ENCODE results near the gene MAST1.
A peak's percentile ranks its signal among the peaks of the same experiment; 100 is the strongest.
"Not testable (repeated sequence)": the region's sequence is repeated elsewhere in the genome, so short reads cannot be mapped to it uniquely, and the experiment has no call there.

Gene MAST1

DNA sequence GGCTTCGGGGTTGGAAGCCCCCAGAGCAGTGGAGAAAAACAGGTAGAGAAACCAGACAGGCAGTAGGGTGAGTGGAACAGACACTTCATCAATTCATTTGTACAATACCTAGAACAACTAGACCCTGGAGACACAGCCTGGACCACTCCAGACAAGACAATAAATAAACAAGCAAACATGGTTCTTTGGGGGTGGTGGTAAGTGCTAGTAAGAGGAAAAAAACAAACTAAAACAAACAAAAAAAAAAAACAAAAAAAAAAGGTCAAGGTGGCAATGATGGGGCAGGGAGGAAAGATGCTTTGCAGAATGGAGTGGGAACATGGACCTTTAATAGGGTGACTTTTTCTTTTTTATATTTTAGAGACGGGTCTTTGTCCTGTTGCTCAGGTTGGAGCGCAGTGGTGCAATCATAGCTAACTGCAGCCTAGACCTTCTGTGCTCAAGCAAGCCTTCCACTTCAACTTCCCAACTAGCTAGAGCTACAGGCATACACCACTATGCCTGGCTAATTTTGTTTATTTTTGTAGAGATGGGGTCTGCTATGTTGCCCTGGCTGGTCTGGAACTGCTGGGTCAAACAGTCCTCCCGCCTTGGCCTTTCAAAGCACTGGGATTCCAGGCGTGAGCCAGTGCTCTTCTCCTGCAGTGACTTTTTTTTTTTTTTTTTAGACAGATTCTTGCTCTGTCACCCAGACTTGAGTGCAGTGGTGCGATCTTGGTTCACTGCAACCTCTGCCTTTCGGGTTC lies 43.9 kb upstream of the MAST1 start:
- H3K4me1 ChIP-seq (ENCODE audit: control insufficient read depth, insufficient read depth, low read length) = peaks cover 26% of the 10 kb centered on the region
- H3K4me2 ChIP-seq (ENCODE audit: low read length) = peak overlapping the region; percentile 91
- peak overlapping the region; percentile 98 for H3K9ac ChIP-seq (ENCODE audit: low read depth, low read length)
- peaks cover 11% of the 10 kb centered on the region for H3K36me3 ChIP-seq (ENCODE audit: insufficient read depth, low read length)
- no peaks in the 10 kb centered on the region for H3K27me3 ChIP-seq (ENCODE audit: control insufficient read depth, insufficient read depth, low read length)
- no peaks in the 10 kb centered on the region for H3K9me3 ChIP-seq (replicated peaks; ENCODE audit: low read length)
- peak overlapping the region; percentile 96 for H3K4me3 ChIP-seq (ENCODE audit: low read length)

DNA sequence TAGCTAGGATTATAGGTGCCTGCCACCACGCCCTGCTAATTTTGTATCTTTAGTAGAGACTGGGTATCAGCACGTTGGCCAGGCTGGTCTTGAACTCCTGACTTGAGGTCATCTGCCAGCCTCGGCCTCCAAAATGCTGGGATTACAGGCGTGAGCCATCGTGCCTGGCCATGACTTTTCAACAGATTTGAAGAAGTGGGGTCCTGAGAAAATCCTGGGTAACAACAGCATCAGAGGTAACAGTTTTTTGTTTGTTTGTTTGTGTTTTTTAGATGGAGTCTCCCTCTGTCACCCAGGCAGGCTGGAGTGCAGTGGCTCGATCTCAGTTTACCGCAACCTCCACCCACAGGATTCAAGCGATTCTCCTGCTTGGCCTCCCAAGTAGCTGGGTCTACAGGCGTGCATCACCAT lies 43.3 kb upstream of the MAST1 start:
- Histone ChIP-seq H3K36me3 (ENCODE audit: insufficient read depth, low read length) (peaks cover 17% of the 10 kb centered on the region), H3K4me3 (ENCODE audit: low read length) (no peak overlapping the region), H3K4me2 (ENCODE audit: low read length) (no peak overlapping the region), H3K9me3 (replicated peaks; ENCODE audit: low read length) (no peaks in the 10 kb centered on the region), H3K4me1 (ENCODE audit: control insufficient read depth, insufficient read depth, low read length) (peaks cover 25% of the 10 kb centered on the region), H3K27me3 (ENCODE audit: control insufficient read depth, insufficient read depth, low read length) (no peaks in the 10 kb centered on the region), H3K9ac (ENCODE audit: low read depth, low read length) (no peak overlapping the region)

DNA sequence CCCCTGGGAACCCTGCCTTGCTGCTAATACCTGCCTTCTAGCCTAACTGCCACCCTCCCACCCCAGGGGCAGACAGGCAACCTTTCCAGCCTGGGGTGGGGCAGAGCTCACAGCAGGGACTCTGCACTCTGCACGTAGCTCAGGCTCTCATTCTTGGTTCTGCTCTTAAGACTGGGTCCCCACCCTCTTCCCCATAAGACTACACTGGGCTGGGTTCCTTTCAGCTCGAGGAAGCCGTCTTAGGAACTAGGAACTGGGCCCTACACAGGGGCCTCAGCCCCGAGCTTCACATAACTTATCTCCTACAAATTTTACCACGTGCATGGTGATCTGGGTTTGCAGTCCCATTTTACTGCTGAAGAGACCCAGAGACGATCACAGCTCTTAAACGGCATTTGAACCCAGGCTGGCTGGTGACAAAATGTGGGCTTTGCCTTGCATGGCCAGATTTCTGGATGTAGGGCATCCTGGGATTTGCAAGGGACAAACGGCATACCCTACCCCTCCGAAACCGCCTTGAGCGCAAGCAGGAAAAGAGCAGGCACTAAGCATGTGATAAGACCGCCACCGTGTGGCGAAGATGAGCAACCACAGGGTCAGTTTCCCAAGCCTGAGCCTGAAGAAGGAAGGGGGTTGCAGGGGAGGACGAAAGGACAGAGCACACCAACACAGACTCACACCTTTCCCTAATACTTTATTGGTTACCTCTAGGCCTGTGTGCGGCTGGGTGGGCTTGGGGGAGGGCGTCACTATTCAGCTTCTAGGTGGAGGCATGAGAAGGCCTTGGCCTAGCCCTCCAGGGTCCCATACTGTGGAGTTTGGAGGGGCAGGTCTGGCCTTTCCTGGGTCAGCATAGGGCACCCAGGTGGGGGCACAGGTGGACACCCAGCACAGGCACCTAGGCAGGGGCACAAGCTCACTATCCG lies 41.9 kb upstream of the MAST1 start:
- Histone ChIP-seq H3K36me3 (ENCODE audit: insufficient read depth, low read length) (peaks cover 23% of the 10 kb centered on the region), H3K27me3 (ENCODE audit: control insufficient read depth, insufficient read depth, low read length) (no peaks in the 10 kb centered on the region), H3K4me1 (ENCODE audit: control insufficient read depth, insufficient read depth, low read length) (peaks cover 24% of the 10 kb centered on the region), H3K4me2 (ENCODE audit: low read length) (peak overlapping the region; percentile 61), H3K4me3 (ENCODE audit: low read length) (no peak overlapping the region), H3K9me3 (replicated peaks; ENCODE audit: low read length) (no peaks in the 10 kb centered on the region), H3K9ac (ENCODE audit: low read depth, low read length) (no peak overlapping the region)

DNA sequence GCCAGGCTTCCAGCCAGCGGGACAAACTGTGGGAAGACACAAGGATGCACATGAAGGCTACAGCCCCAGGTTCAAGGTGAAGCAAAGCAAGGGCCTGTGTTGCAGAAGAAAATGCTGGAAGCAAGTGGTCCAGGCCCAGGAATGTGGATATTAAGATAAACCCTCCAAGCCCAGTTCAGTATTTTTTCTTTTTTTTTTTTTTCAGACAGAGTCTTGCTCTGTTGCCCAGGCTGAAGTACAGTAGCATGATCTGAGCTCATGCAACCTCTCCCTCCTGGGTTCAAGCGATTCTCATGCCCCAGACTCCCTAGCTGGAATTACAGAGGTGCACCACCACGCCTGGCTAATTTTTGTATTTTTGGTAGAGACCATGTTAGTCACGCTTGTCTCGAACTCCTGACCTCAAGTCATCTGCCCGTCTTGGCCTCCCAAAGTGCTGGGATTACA lies 41.2 kb upstream of the MAST1 start:
- Histone ChIP-seq H3K9me3 (replicated peaks; ENCODE audit: low read length) (no peaks in the 10 kb centered on the region), H3K4me2 (ENCODE audit: low read length) (no peak overlapping the region), H3K9ac (ENCODE audit: low read depth, low read length) (no peak overlapping the region), H3K4me1 (ENCODE audit: control insufficient read depth, insufficient read depth, low read length) (peaks cover 31% of the 10 kb centered on the region), H3K4me3 (ENCODE audit: low read length) (no peak overlapping the region), H3K36me3 (ENCODE audit: insufficient read depth, low read length) (peaks cover 23% of the 10 kb centered on the region), H3K27me3 (ENCODE audit: control insufficient read depth, insufficient read depth, low read length) (no peaks in the 10 kb centered on the region)

DNA sequence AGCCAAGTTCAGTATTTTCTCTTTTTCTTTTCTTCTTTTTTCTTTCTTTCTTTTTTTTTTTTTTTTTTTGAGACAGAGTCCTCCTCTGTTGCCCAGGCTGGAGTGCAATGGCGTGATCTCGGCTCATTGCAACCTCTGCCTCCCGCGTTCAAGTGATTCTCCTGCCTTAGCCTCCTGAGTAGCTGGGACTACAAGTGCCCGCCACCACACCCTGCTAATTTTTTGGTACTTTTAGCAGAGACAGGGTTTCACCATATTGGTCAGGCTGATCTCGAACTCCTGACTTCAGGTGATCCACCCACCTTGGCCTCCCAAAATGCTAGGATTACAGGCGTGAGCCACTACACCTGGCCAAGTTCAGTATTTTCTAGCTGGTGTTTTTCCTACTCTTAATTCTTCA lies 40.7 kb upstream of the MAST1 start:
- H3K36me3 ChIP-seq (ENCODE audit: insufficient read depth, low read length) = peaks cover 18% of the 10 kb centered on the region
- not testable (repeated sequence) for H3K27me3 ChIP-seq (ENCODE audit: control insufficient read depth, insufficient read depth, low read length); H3K9me3 ChIP-seq (replicated peaks; ENCODE audit: low read length); H3K9ac ChIP-seq (ENCODE audit: low read depth, low read length); H3K4me2 ChIP-seq (ENCODE audit: low read length); H3K4me3 ChIP-seq (ENCODE audit: low read length)
- peaks cover 36% of the 10 kb centered on the region for H3K4me1 ChIP-seq (ENCODE audit: control insufficient read depth, insufficient read depth, low read length)

DNA sequence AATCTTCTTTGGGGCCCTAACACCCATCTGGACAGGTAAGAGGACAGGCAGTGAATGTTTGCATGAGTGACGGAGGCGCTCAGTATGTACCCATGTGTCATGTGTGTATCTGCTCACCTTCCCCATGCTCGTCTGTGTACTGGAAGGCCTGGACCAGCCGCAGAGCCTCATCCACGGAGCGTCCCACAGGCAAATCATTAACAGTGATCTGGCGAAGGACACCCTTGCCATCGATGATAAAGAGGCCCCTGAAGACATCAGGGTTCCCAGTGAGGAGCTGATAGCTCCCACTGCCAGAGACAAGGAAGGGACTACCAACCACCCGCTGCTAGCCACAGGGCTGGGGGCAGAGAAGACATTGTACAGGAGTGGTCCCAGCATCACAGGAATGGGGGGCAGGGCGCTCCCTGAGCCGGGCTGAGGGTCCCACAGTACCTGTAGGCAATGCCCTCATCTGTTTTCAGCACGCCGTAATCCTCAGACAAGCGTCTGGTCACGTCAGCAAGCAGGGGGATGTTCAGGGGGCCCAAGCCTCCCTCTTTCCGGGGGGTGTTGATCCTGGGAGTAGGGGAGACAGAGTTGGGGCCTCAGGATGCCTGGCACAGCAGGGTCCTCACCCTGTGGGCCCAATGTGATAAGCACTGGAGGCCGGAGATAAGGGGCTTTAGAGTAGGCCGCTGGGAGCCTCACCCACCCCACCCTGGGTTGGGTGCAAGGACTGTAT lies 38.4 kb upstream of the MAST1 start:
- peaks cover 12% of the 10 kb centered on the region for H3K36me3 ChIP-seq (ENCODE audit: insufficient read depth, low read length)
- H3K9me3 ChIP-seq (replicated peaks; ENCODE audit: low read length) = no peaks in the 10 kb centered on the region
- peak overlapping the region; percentile 100 for H3K4me2 ChIP-seq (ENCODE audit: low read length)
- peaks cover 27% of the 10 kb centered on the region for H3K4me1 ChIP-seq (ENCODE audit: control insufficient read depth, insufficient read depth, low read length)
- H3K4me3 ChIP-seq (ENCODE audit: low read length) = no peak overlapping the region
- H3K27me3 ChIP-seq (ENCODE audit: control insufficient read depth, insufficient read depth, low read length) = no peaks in the 10 kb centered on the region
- no peak overlapping the region for H3K9ac ChIP-seq (ENCODE audit: low read depth, low read length)

DNA sequence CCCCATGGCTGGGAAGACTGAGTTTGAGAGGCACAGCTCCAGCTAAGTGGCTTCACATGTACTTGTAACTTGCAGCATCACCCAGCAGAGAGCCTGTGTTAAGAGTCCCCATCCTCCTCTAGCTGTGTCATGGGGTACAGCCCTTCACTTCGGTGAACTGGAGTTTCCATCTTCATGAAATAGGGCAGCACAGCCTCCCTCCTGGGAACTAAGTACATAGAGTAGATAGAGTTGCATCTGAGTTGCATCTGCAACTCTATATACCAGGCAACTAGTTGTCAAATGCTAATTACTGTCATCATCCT lies 37.9 kb upstream of the MAST1 start:
- H3K4me1 ChIP-seq (ENCODE audit: control insufficient read depth, insufficient read depth, low read length) = peaks cover 27% of the 10 kb centered on the region
- H3K9ac ChIP-seq (ENCODE audit: low read depth, low read length) = peak overlapping the region; percentile 89
- H3K4me2 ChIP-seq (ENCODE audit: low read length) = peak overlapping the region; percentile 100
- H3K27me3 ChIP-seq (ENCODE audit: control insufficient read depth, insufficient read depth, low read length) = no peaks in the 10 kb centered on the region
- peaks cover 12% of the 10 kb centered on the region for H3K36me3 ChIP-seq (ENCODE audit: insufficient read depth, low read length)
- no peaks in the 10 kb centered on the region for H3K9me3 ChIP-seq (replicated peaks; ENCODE audit: low read length)
- peak overlapping the region; percentile 99 for H3K4me3 ChIP-seq (ENCODE audit: low read length)

DNA sequence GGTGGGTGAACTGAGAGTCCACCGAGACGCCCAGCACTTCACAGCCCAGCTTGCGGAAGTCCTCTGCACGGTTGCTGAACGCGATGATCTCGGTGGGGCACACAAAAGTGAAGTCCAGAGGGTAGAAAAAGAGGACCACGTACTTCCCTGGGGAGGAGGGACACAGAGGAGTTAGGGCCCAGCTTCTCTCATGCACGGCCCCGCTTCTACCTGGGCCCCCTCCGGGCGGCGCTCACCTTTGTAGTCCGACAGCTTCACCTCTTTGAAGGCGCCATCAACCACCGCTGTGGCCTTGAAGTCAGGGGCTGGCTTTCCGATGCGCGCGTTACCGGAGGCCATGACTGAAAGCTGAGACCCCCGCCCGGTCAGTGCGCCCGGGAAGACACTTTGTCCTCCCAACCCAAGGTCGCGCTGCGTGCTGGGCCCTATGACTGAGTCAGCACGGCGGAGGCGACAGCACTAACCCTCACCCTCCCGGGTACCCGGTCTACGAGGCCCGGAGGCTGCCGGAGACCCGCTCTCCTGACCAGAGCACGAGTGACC lies 37.3 kb upstream of the MAST1 start:
- no peaks in the 10 kb centered on the region for H3K9me3 ChIP-seq (replicated peaks; ENCODE audit: low read length)

DNA sequence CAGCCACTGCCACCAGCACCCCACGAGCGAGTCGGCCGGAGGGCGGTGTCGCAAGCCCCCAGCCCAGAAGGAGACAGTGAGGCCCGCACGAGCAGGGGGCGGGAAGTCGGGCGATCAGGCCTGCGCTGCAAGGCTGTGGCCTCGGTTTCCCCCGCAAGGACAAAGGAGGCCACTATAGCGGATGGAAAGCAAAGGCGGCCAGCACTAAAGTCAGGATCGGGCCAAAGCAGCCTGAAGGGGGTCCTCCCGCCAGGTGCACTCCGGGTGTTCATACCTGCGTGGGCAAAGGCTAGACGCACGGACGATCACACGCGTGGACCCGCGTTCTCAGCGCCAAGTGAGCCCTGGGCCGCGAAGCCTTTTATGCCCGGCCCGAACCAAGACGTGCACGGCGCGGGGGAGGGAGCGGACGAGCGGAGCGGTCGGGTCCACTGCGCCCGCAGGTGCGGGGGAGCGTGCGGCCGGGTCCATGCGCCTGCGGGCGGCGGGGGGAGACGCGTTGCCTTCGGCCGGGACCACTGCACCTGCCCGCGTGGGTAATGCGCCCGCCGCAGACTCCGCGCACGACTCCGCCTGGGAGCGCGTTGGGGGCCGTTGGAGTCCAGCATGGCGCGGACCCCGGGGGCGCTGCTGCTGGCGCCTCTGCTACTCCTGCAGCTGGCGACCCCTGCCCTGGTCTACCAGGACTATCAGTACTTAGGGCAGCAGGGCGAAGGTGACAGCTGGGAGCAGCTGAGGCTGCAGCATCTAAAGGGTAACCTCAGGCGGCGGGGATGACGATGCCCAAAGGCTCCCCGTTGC lies 36.6 kb upstream of the MAST1 start, which contains the start of the genes PRDX2 and THSD8:
TSS of gene PRDX2 (minus strand) at position 335 of the 801 bp plus-strand sequence. CDS start 539 bp downstream, outside the sequence.
TSS of gene THSD8 (plus strand) at position 604 of the 801 bp plus-strand sequence. CDS start at position 607, 3 bp downstream.
- peak within 1 kb of the TSS; percentile 89 for H3K9ac ChIP-seq (ENCODE audit: low read depth, low read length)

More for the DNA sequence above, 37.3 kb upstream of the MAST1 start:
- peak overlapping the region; percentile 89 for H3K9ac ChIP-seq (ENCODE audit: low read depth, low read length)
- peak overlapping the region; percentile 99 for H3K4me3 ChIP-seq (ENCODE audit: low read length)
- H3K4me1 ChIP-seq (ENCODE audit: control insufficient read depth, insufficient read depth, low read length) = peaks cover 26% of the 10 kb centered on the region
- peaks cover 12% of the 10 kb centered on the region for H3K36me3 ChIP-seq (ENCODE audit: insufficient read depth, low read length)
- H3K27me3 ChIP-seq (ENCODE audit: control insufficient read depth, insufficient read depth, low read length) = no peaks in the 10 kb centered on the region
- peak overlapping the region; percentile 100 for H3K4me2 ChIP-seq (ENCODE audit: low read length)

DNA sequence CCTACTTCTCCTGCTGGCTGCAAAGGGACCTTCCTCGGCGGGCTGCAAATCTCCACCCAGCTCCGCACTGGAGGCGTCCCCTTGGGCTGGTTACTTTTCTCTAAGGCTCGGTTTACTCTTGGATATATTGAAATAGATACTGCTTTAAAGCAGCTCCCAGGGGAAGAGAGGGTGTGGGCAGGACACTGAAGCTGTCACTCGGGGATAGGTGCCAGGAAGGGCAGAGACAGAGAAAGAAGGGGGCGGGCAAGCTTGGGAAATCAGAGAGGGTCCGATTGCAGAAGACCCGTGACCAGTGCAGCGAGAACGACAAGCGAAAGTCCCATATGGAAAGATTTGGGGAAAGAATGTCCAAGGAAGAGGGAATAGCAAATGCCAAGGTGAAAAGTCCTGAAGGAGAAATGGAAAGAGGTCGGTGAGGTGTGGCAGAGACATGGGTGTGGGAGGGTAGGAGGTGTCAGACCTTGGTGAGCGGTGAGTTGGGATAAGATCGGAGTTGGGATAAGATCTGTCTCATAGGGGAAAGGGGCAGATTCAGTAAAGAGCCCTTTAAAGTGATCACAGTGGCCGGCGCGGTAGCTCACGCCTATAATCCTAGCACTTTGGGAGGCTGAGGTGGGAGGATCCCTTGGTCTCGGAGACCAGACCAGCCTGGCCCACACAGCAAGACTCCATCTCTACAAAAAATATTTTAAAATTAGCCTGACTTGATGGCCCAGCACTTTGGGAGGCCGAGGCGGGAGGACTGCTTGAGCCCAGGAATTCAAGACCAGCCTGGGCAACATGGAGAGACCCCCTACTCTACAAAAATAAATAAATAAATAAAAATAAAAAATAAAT lies 35.8 kb upstream of the MAST1 start:
- H3K36me3 ChIP-seq (ENCODE audit: insufficient read depth, low read length) = peaks cover 12% of the 10 kb centered on the region
- H3K4me2 ChIP-seq (ENCODE audit: low read length) = peak overlapping the region; percentile 100
- H3K27me3 ChIP-seq (ENCODE audit: control insufficient read depth, insufficient read depth, low read length) = no peaks in the 10 kb centered on the region
- H3K9ac ChIP-seq (ENCODE audit: low read depth, low read length) = peak overlapping the region; percentile 89
- H3K4me1 ChIP-seq (ENCODE audit: control insufficient read depth, insufficient read depth, low read length) = peaks cover 32% of the 10 kb centered on the region
- H3K9me3 ChIP-seq (replicated peaks; ENCODE audit: low read length) = no peaks in the 10 kb centered on the region
- peak overlapping the region; percentile 99 for H3K4me3 ChIP-seq (ENCODE audit: low read length)

More for the DNA sequence above, 36.6 kb upstream of the MAST1 start, which contains the start of the genes PRDX2 and THSD8:
- Histone ChIP-seq H3K9me3 (replicated peaks; ENCODE audit: low read length) (no peaks in the 10 kb centered on the region), H3K4me2 (ENCODE audit: low read length) (peak within 1 kb of the TSS; percentile 100), H3K27me3 (ENCODE audit: control insufficient read depth, insufficient read depth, low read length) (no peaks in the 10 kb centered on the region), H3K36me3 (ENCODE audit: insufficient read depth, low read length) (peaks cover 12% of the 10 kb centered on the region), H3K4me1 (ENCODE audit: control insufficient read depth, insufficient read depth, low read length) (peaks cover 24% of the 10 kb centered on the region), H3K4me3 (ENCODE audit: low read length) (peak within 1 kb of the TSS; percentile 99)
